ENCODE results near the gene OR10G3. TPM values are rescaled to one million over a fixed set of nuclear protein-coding genes. Genes with fewer than 3 reads are reported as not detected.

The OR10G3 gene
- total RNA-seq, 1 donor from 2014 or later: not detected

DNA sequence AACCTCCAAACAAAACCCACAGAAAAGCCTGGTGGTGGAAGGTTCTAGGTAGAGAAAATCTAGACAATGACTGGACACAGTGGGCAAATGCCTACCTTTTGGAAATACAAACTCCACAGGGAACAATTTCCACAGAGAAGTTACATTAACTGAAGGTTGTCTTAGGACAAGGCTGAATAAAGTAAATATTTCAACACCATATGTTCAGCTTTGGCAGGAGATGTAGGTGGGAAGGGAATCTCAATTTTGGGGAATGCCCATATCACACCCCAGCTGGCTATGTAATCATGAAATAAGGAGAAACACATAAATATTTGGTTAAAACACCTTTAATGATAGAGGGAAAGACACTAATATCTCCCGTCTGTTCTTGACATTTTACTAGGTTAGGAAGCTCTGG lies 59.1 kb downstream of the OR10G3 start:
- peaks cover 1% of the 10 kb centered on the region for H3K36me3 ChIP-seq (ENCODE audit: control insufficient read depth, insufficient read depth, low read length)
- no peak for DNase-seq (ENCODE audit: low read depth)
- TF ChIP-seq, protein P1, sequence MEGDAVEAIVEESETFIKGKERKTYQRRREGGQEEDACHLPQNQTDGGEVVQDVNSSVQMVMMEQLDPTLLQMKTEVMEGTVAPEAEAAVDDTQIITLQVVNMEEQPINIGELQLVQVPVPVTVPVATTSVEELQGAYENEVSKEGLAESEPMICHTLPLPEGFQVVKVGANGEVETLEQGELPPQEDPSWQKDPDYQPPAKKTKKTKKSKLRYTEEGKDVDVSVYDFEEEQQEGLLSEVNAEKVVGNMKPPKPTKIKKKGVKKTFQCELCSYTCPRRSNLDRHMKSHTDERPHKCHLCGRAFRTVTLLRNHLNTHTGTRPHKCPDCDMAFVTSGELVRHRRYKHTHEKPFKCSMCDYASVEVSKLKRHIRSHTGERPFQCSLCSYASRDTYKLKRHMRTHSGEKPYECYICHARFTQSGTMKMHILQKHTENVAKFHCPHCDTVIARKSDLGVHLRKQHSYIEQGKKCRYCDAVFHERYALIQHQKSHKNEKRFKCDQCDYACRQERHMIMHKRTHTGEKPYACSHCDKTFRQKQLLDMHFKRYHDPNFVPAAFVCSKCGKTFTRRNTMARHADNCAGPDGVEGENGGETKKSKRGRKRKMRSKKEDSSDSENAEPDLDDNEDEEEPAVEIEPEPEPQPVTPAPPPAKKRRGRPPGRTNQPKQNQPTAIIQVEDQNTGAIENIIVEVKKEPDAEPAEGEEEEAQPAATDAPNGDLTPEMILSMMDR (IDR thresholded peaks at IDR 0.05; ENCODE audit: insufficient read depth, low read length, poor library complexity, severe bottlenecking): no peak
- no peak overlapping the region for H3K4me3 ChIP-seq (ENCODE audit: low read depth, low read length)
- no peaks in the 10 kb centered on the region for H3K27me3 ChIP-seq (ENCODE audit: control insufficient read depth, insufficient read depth, low read length)

DNA sequence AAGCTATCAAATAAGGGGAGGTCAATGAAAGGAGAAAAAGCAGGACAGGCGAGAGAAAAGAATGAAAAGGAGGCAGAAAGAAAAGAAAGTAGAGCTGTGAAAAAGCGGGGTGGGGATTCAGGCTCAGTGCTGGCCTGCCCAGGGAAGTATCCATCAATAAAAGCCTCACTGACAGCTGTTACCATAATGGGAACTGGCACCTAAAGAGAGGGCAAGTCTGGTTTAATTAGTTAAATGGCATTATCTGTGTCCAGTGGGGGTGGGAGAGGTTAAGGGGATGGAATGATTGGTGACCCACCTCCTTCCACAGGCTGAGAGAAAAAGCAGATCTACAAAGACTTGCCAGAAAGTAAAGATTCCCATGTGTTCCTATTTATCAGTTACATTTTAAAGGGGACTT lies 61.2 kb downstream of the OR10G3 start:
- TF ChIP-seq, protein P1 (IDR thresholded peaks at IDR 0.05; ENCODE audit: insufficient read depth, low read length, poor library complexity, severe bottlenecking): no peak
- H3K4me3 ChIP-seq (ENCODE audit: low read depth, low read length): no peak overlapping the region
- H3K27me3 ChIP-seq (ENCODE audit: control insufficient read depth, insufficient read depth, low read length): no peaks in the 10 kb centered on the region
- no peaks in the 10 kb centered on the region for H3K36me3 ChIP-seq (ENCODE audit: control insufficient read depth, insufficient read depth, low read length)
- DNase-seq (ENCODE audit: low read depth): no peak

Other genes starting within 250 kb of the OR10G3 start
- gene SUPT16H, start 196.1 kb downstream of the OR10G3 start, total RNA-seq: 74.8 and 77.8 TPM in 2 replicates
- 60.6 and 88.7 TPM in 2 replicates for gene CHD8, start 124.0 kb downstream of the OR10G3 start, total RNA-seq
- 27.5 and 29.5 TPM in 2 replicates for gene RAB2B, start 103.1 kb downstream of the OR10G3 start, total RNA-seq
- gene TOX4, start 102.9 kb downstream of the OR10G3 start, total RNA-seq: 67.4 and 84.5 TPM in 2 replicates
- gene METTL3, start 68.7 kb downstream of the OR10G3 start, total RNA-seq: 37.7 and 40.4 TPM in 2 replicates
- gene SALL2, start 53.7 kb downstream of the OR10G3 start, total RNA-seq: 14.2 and 17.1 TPM in 2 replicates
- not detected in 2 replicates for gene OR10G2, start 54.9 kb upstream of the OR10G3 start, total RNA-seq
- gene OR4E2, start 73.8 kb upstream of the OR10G3 start, total RNA-seq: not detected in 2 replicates
- not detected in 2 replicates for gene OR4E1, start 93.7 kb upstream of the OR10G3 start, total RNA-seq

Data from kidney epithelial cell (primary cell).